Measurements from ENCODE around the gene MED25.
"Not testable (repeated sequence)": the region's sequence is repeated elsewhere in the genome, so short reads cannot be mapped to it uniquely, and the experiment has no call there.

The MED25 gene

GRCh38 chr19:49818649-49819370, 721 bp downstream of the MED25 start:
- no peak for DNase-seq (ENCODE audit: low read depth)

GRCh38 chr19:49819452-49820115, 1.5 kb downstream of the MED25 start:
- not testable (repeated sequence) for DNase-seq (ENCODE audit: low read depth)

GRCh38 chr19:49820125-49820524, 2.0 kb downstream of the MED25 start:
- DNase-seq (ENCODE audit: low read depth), result no peak

- no peak for DNase-seq (ENCODE audit: low read depth)
Measured at GRCh38 chr19:49823472-49823871, 5.4 kb downstream of the MED25 start.

- no peak for DNase-seq (ENCODE audit: low read depth)
Measured at GRCh38 chr19:49824662-49825061, 6.6 kb downstream of the MED25 start.

GRCh38 chr19:49827034-49827433, 8.9 kb downstream of the MED25 start:
- no peak for DNase-seq (ENCODE audit: low read depth)

GRCh38 chr19:49829200-49829599, 11.1 kb downstream of the MED25 start:
- DNase-seq (ENCODE audit: low read depth), result no peak

- no peak for DNase-seq (ENCODE audit: low read depth)
Measured at GRCh38 chr19:49829721-49830120, 11.6 kb downstream of the MED25 start.

- no peak for DNase-seq (ENCODE audit: low read depth)
Measured at GRCh38 chr19:49830766-49831165, 12.7 kb downstream of the MED25 start.

GRCh38 chr19:49831592-49831991, 13.5 kb downstream of the MED25 start:
- DNase-seq (ENCODE audit: low read depth), result no peak

GRCh38 chr19:49832556-49832955, 14.5 kb downstream of the MED25 start:
- no peak for DNase-seq (ENCODE audit: low read depth)

- DNase-seq (ENCODE audit: low read depth), result no peak
Measured at GRCh38 chr19:49833599-49833998, 15.5 kb downstream of the MED25 start.

- DNase-seq (ENCODE audit: low read depth), result no peak
Measured at GRCh38 chr19:49835562-49835961, 17.5 kb downstream of the MED25 start.

- DNase-seq (ENCODE audit: low read depth), result no peak
Measured at GRCh38 chr19:49836176-49837008, 18.3 kb downstream of the MED25 start.

GRCh38 chr19:49837009-49837310, 18.9 kb downstream of the MED25 start:
- no peak for DNase-seq (ENCODE audit: low read depth)

GRCh38 chr19:49837425-49837824, 19.3 kb downstream of the MED25 start:
- DNase-seq (ENCODE audit: low read depth), result no peak

GRCh38 chr19:49838885-49839588, 20.9 kb downstream of the MED25 start:
- no peak for DNase-seq (ENCODE audit: low read depth)

- no peak for DNase-seq (ENCODE audit: low read depth)
Measured at GRCh38 chr19:49839713-49840112, 21.6 kb downstream of the MED25 start.

- no peak for DNase-seq (ENCODE audit: low read depth)
Measured at GRCh38 chr19:49840321-49840720, 22.2 kb downstream of the MED25 start.

GRCh38 chr19:49840736-49841249, 22.7 kb downstream of the MED25 start:
- no peak for DNase-seq (ENCODE audit: low read depth)

- no peak for DNase-seq (ENCODE audit: low read depth)
Measured at GRCh38 chr19:49843265-49843664, 25.2 kb downstream of the MED25 start.
